ENCODE measurements around the gene ACTR5. TPM values are rescaled to one million over a fixed set of nuclear protein-coding genes. Genes with fewer than 3 reads are reported as not detected.

Gene ACTR5
- total and polyA plus RNA-seq, 8 donors = 6.2 to 13.6 (median 11.7) TPM

GRCh38 chr20:38725148-38725901, 22.9 kb upstream of the ACTR5 start:
- intact Hi-C loops (cut with DNase I) = no loop called here
- Histone ChIP-seq H3K9me3 (no peaks in the 10 kb centered on the region), H3K36me3 (no peaks in the 10 kb centered on the region), H3K27ac (no peak overlapping the region), H3K4me1 (peaks cover 0 to 27% of the 10 kb centered on the region in 2 donors), H3K27me3 (peaks cover 94 to 100% of the 10 kb centered on the region in 2 donors), H3K4me3 (no peak overlapping the region)
- DNase-seq (no peak), ATAC-seq (no peak)
- TF ChIP-seq CTCF (IDR thresholded peaks at IDR 0.05) = no peak

- no peak for ATAC-seq
- H3K27me3 ChIP-seq = peaks cover 100% of the 10 kb centered on the region in 2 donors
- DNase-seq = peak in 1 of 4 donors; percentile 48
Observed at GRCh38 chr20:38725931-38726803, 22.1 kb upstream of the ACTR5 start.

GRCh38 chr20:38726804-38727606, 21.3 kb upstream of the ACTR5 start:
- intact Hi-C loops (cut with DNase I) = no loop called here
- no peak for DNase-seq
- H3K4me1 ChIP-seq = peaks cover 0 to 38% of the 10 kb centered on the region in 2 donors
- peaks cover 98 to 100% of the 10 kb centered on the region in 2 donors for H3K27me3 ChIP-seq
- H3K9me3 ChIP-seq = no peaks in the 10 kb centered on the region
- no peak overlapping the region for H3K4me3 ChIP-seq
- H3K36me3 ChIP-seq = no peaks in the 10 kb centered on the region
- H3K27ac ChIP-seq = no peak overlapping the region
- ATAC-seq = no peak
- TF ChIP-seq CTCF (IDR thresholded peaks at IDR 0.05) = no peak

More at GRCh38 chr20:38725931-38726803, 22.1 kb upstream of the ACTR5 start:
- Histone ChIP-seq H3K36me3 (no peaks in the 10 kb centered on the region), H3K4me1 (peaks cover 0 to 34% of the 10 kb centered on the region in 2 donors), H3K27ac (no peak overlapping the region), H3K9me3 (no peaks in the 10 kb centered on the region), H3K4me3 (no peak overlapping the region)
- intact Hi-C loops (cut with DNase I) = no loop called here
- no peak for TF ChIP-seq CTCF (IDR thresholded peaks at IDR 0.05)

- no peaks in the 10 kb centered on the region for H3K36me3 ChIP-seq
- no peak overlapping the region for H3K4me3 ChIP-seq
- intact Hi-C loops (cut with DNase I) = no loop called here
- no peak for DNase-seq
- peaks cover 98 to 100% of the 10 kb centered on the region in 2 donors for H3K27me3 ChIP-seq
- H3K9me3 ChIP-seq = no peaks in the 10 kb centered on the region
- no peak overlapping the region for H3K27ac ChIP-seq
- H3K4me1 ChIP-seq = peaks cover 0 to 38% of the 10 kb centered on the region in 2 donors
- TF ChIP-seq CTCF (IDR thresholded peaks at IDR 0.05) = no peak
- no peak for ATAC-seq
Observed at GRCh38 chr20:38727607-38728190, 20.6 kb upstream of the ACTR5 start.
